OCI-LY7 (cell line): ENCODE measurements around the gene PFKL. TPM values are rescaled to one million over a fixed set of nuclear protein-coding genes. Genes with fewer than 3 reads are reported as not detected.

Experiments
- BruUV-seq: library from RNA; stranded (reverse); fragments of 400-500 nt; replicated peaks from 2 replicates; lab custom pipeline; 2021; lab: Mats Ljungman, UMichigan
- CTCF ChIA-PET: fragments of 300-600 bp; sonication (Branson Sonifier 250); formaldehyde crosslinking; loops from one replicate; lab custom pipeline; 2022; ENCODE audit warnings: antibody characterized with exemption; ENCODE audit not compliant: unreplicated experiment; lab: Charles Lee
- POLR2A ChIA-PET: fragments of 300-600 bp; sonication (Branson Sonifier 250); formaldehyde crosslinking; loops from one replicate; lab custom pipeline; 2022; ENCODE audit warnings: antibody characterized with exemption; lab: Charles Lee
- DNase-seq: peaks from one replicate; pipeline ENCODE4 v3.0.0-alpha.2; 2015; ENCODE audit warnings: low spot score
- H2AFZ ChIP-seq: fragments of 200-600 bp; sonication (generic), shearing (Covaris generic); 2 replicates; pipeline ENCODE4 v1.6.1; 2014; ENCODE audit warnings: mild to moderate bottlenecking, antibody characterized with exemption, low read length, moderate library complexity
- H3K27ac ChIP-seq: fragments of 200-600 bp; sonication (generic); 2 replicates; pipeline ENCODE4 v1.5.1; 2014; ENCODE audit warnings: mixed run types, low read depth, mild to moderate bottlenecking, moderate library complexity, low read length, inconsistent platforms; ENCODE audit not compliant: poor library complexity, severe bottlenecking
- H3K36me3 ChIP-seq: fragments of 200-600 bp; sonication (generic); 2 replicates; pipeline ENCODE4 v1.6.1; 2014; ENCODE audit warnings: mild to moderate bottlenecking, antibody characterized with exemption, low read length, moderate library complexity, mixed read lengths; ENCODE audit not compliant: insufficient read depth
- H3K4me1 ChIP-seq: fragments of 200-600 bp; sonication (generic); 2 replicates; pipeline ENCODE4 v1.5.1; 2014; ENCODE audit warnings: mild to moderate bottlenecking, low read length; ENCODE audit not compliant: insufficient read depth, poor library complexity, severe bottlenecking
- H3K4me2 ChIP-seq: fragments of 200-600 bp; sonication (generic); 2 replicates; pipeline ENCODE4 v1.6.1; 2014; ENCODE audit warnings: mild to moderate bottlenecking, low read length
- H3K4me3 ChIP-seq: fragments of 200-600 bp; sonication (generic); 2 replicates; pipeline ENCODE4 v1.5.1; 2014; ENCODE audit warnings: mild to moderate bottlenecking, low read depth, low read length; ENCODE audit not compliant: poor library complexity, severe bottlenecking
- H3K79me2 ChIP-seq: fragments of 200-600 bp; sonication (generic); 2 replicates; pipeline ENCODE4 v1.6.1; 2016; ENCODE audit warnings: low read depth, mild to moderate bottlenecking, low read length, moderate library complexity, mixed read lengths; ENCODE audit not compliant: insufficient read depth
- H3K9me2 ChIP-seq: fragments of 200-600 bp; sonication (generic); 2 replicates; pipeline ENCODE4 v1.6.1; 2016; ENCODE audit warnings: mild to moderate bottlenecking, low read length, mixed read lengths; ENCODE audit not compliant: insufficient read depth
- H3K9me3 ChIP-seq: fragments of 200-600 bp; sonication (generic); 2 replicates; pipeline ENCODE4 v1.6.1; 2014; ENCODE audit warnings: mild to moderate bottlenecking, mixed run types, low read length, mixed read lengths
- H4K20me1 ChIP-seq: fragments of 200-600 bp; sonication (generic); 2 replicates; pipeline ENCODE4 v1.6.1; 2014; ENCODE audit warnings: mild to moderate bottlenecking, antibody characterized with exemption, low read length, moderate library complexity, mixed read lengths; ENCODE audit not compliant: insufficient read depth
- CTCF ChIP-seq: fragments of 200-600 bp; sonication (generic); conservative IDR thresholded peaks from 2 replicates; pipeline ENCODE4 v1.5.1; 2014; ENCODE audit warnings: mild to moderate bottlenecking, antibody characterized with exemption, low read length, moderate library complexity, mixed read lengths
- EZH2phosphoT487 ChIP-seq: fragments of 200-600 bp; sonication (generic); IDR thresholded peaks from 2 replicates; pipeline ENCODE4 v1.6.1; 2018; ENCODE audit warnings: low read depth, borderline replicate concordance, mild to moderate bottlenecking, mixed run types, antibody characterized with exemption, low read length, moderate library complexity, mixed read lengths
- intact Hi-C: fragments of 100-400 bp; cut with micrococcal nuclease; formaldehyde crosslinking; loops from one replicate; pipeline ENCODE4 v1.10.0; 2022; ENCODE audit not compliant: unreplicated experiment
- total RNA-seq, 2 experiments: library from RNA; depleted of rRNA in 1 of 2; stranded (reverse); fragments of >200 nt in 1 of 2; shearing (Covaris generic) in 1 of 2; gene quantifications; 2 replicates each; pipeline ENCODE4 v1.2.3, GENCODE V29; 2014 to 2022

PFKL gene
- total RNA-seq, 2 experiments from 2014 or later, result 102 to 128 TPM

- H3K27ac ChIP-seq, result no peak overlapping the region
- no peaks in the 10 kb centered on the region for H3K9me2 ChIP-seq
- intact Hi-C loops, result no loop called here
- TF ChIP-seq CTCF (no peak), EZH2phosphoT487 (no peak)
- peaks cover 6% of the 10 kb centered on the region for H3K4me1 ChIP-seq
- H2AFZ ChIP-seq, result no peak overlapping the region
- H4K20me1 ChIP-seq, result no peaks in the 10 kb centered on the region
- CTCF ChIA-PET, result no interaction called here
- no peak overlapping the region for H3K4me3 ChIP-seq
- no peaks in the 10 kb centered on the region for H3K36me3 ChIP-seq
- no peaks in the 10 kb centered on the region for H3K9me3 ChIP-seq
- no peaks in the 10 kb centered on the region for H3K79me2 ChIP-seq
- POLR2A ChIA-PET, result interaction anchor here (0.9 kb wide), 1 partner anchor 11 kb away, joined by 3 read pairs; no protein-coding TSS in a partner anchor
- no peak overlapping the region for H3K4me2 ChIP-seq
- DNase-seq, result no peak
- BruUV-seq, result no TSS peak
Measured at GRCh38 chr21:44265734-44266270, 34.1 kb upstream of the PFKL start.

GRCh38 chr21:44267655-44268142 lies 32.2 kb upstream of the PFKL start:
- intact Hi-C loops, result no loop called here
- no peaks in the 10 kb centered on the region for H3K79me2 ChIP-seq
- no peaks in the 10 kb centered on the region for H3K9me2 ChIP-seq
- BruUV-seq, result no TSS peak
- peaks cover 6% of the 10 kb centered on the region for H3K4me1 ChIP-seq
- H4K20me1 ChIP-seq, result no peaks in the 10 kb centered on the region
- no peak overlapping the region for H3K4me2 ChIP-seq
- CTCF ChIA-PET, result no interaction called here
- H3K36me3 ChIP-seq, result no peaks in the 10 kb centered on the region
- no peak overlapping the region for H3K4me3 ChIP-seq
- TF ChIP-seq EZH2phosphoT487 (no peak), CTCF (peak; percentile 80)
- H2AFZ ChIP-seq, result no peak overlapping the region
- POLR2A ChIA-PET, result interaction anchor here (0.6 kb wide), 3 partner anchors 9 to 254 kb away, joined by 3 to 6 read pairs (median 4); no protein-coding TSS in a partner anchor
- DNase-seq, result peak; percentile 58
- H3K9me3 ChIP-seq, result no peaks in the 10 kb centered on the region
- H3K27ac ChIP-seq, result no peak overlapping the region

GRCh38 chr21:44269090-44269489 lies 30.8 kb upstream of the PFKL start:
- H3K9me3 ChIP-seq, result no peaks in the 10 kb centered on the region
- intact Hi-C loops, result no loop called here
- no peak overlapping the region for H3K4me3 ChIP-seq
- ChIA-PET CTCF (no interaction called here), POLR2A (interaction anchor here (0.7 kb wide), 1 partner anchor 39 kb away, joined by 3 read pairs; no protein-coding TSS in a partner anchor)
- no peak for DNase-seq
- no peaks in the 10 kb centered on the region for H4K20me1 ChIP-seq
- no peak overlapping the region for H3K27ac ChIP-seq
- H3K4me1 ChIP-seq, result peaks cover 6% of the 10 kb centered on the region
- no peaks in the 10 kb centered on the region for H3K79me2 ChIP-seq
- H3K4me2 ChIP-seq, result no peak overlapping the region
- no peak overlapping the region for H2AFZ ChIP-seq
- H3K36me3 ChIP-seq, result no peaks in the 10 kb centered on the region
- no peaks in the 10 kb centered on the region for H3K9me2 ChIP-seq
- no TSS peak for BruUV-seq
- TF ChIP-seq EZH2phosphoT487, result no peak
- no peak for TF ChIP-seq CTCF
